ENCODE measurements around the gene CELF4. TPM values are rescaled to one million over a fixed set of nuclear protein-coding genes. Genes with fewer than 3 reads are reported as not detected.

CELF4 gene
- total and polyA plus RNA-seq, 10 donors: 0.46 to 3.5 (median 0.78) TPM

- H3K4me1 ChIP-seq: peaks cover 0 to 5% (median 0%) of the 10 kb centered on the region in 6 donors
- H3K27ac ChIP-seq: no peak overlapping the region
- TF ChIP-seq POLR2A (IDR thresholded peaks at IDR 0.05) (no peak), POLR2AphosphoS5 (IDR thresholded peaks at IDR 0.05) (no peak), CTCF (IDR thresholded peaks at IDR 0.05 in 8 of 11, conservative IDR thresholded peaks at IDR 0.05 in 3 of 11) (no peak)
- H3K36me3 ChIP-seq: no peaks in the 10 kb centered on the region
- no peaks in the 10 kb centered on the region for H3K27me3 ChIP-seq (replicated peaks in 1 of 7)
- 73 to 86% (median 76%) methylated on average over 18 to 19 of the region's 19 CpGs for WGBS, 5 donors
- H3K4me3 ChIP-seq: no peak overlapping the region
- DNase-seq: no peak
- peaks cover 0 to 10% (median 0%) of the 10 kb centered on the region in 8 donors for H3K9me3 ChIP-seq
- intact Hi-C loops (cut with DNase I; ENCODE audit: low total_unique reads): no loop called here
These were observed 33.6 kb upstream of the CELF4 start for GRCh38 chr18:37598966-37599896.

- TF ChIP-seq CTCF (IDR thresholded peaks at IDR 0.05 in 8 of 11, conservative IDR thresholded peaks at IDR 0.05 in 3 of 11): no peak
- no peak for TF ChIP-seq POLR2AphosphoS5 (IDR thresholded peaks at IDR 0.05)
- TF ChIP-seq POLR2A (IDR thresholded peaks at IDR 0.05): no peak
- H3K4me1 ChIP-seq: no peaks in the 10 kb centered on the region
- H3K27me3 ChIP-seq (replicated peaks in 1 of 7): no peaks in the 10 kb centered on the region
- peaks cover 0 to 1% (median 0%) of the 10 kb centered on the region in 8 donors for H3K9me3 ChIP-seq
- intact Hi-C loops (cut with DNase I; ENCODE audit: low total_unique reads): no loop called here
- H3K36me3 ChIP-seq: no peaks in the 10 kb centered on the region
- no peak overlapping the region for H3K4me3 ChIP-seq
- H3K27ac ChIP-seq: no peak overlapping the region
- DNase-seq: no peak
- 88 to 91% (median 90%) methylated on average over 5 of the region's 5 CpGs for WGBS, 5 donors
These were observed 32.8 kb upstream of the CELF4 start for GRCh38 chr18:37598396-37598795.

GRCh38 chr18:37590346-37590745 is 24.7 kb upstream of the CELF4 start:
- intact Hi-C loops (cut with DNase I; ENCODE audit: low total_unique reads): no loop called here
- Histone ChIP-seq H3K4me3 (no peak overlapping the region), H3K9me3 (peaks cover 0 to 10% (median 7%) of the 10 kb centered on the region in 8 donors), H3K27ac (no peak overlapping the region), H3K27me3 (replicated peaks in 1 of 7) (no peaks in the 10 kb centered on the region), H3K36me3 (no peaks in the 10 kb centered on the region), H3K4me1 (no peaks in the 10 kb centered on the region)
- DNase-seq: no peak
- no peak for TF ChIP-seq POLR2A (IDR thresholded peaks at IDR 0.05)
- no peak for TF ChIP-seq POLR2AphosphoS5 (IDR thresholded peaks at IDR 0.05)
- TF ChIP-seq CTCF (IDR thresholded peaks at IDR 0.05 in 8 of 11, conservative IDR thresholded peaks at IDR 0.05 in 3 of 11): no peak
- WGBS, 5 donors: 69 to 100% (median 88%) methylated on average over 1 of the region's 1 CpG

GRCh38 chr18:37588289-37588688 is 22.7 kb upstream of the CELF4 start:
- H3K36me3 ChIP-seq: no peaks in the 10 kb centered on the region
- no peak for DNase-seq
- WGBS, 5 donors: 86 to 100% (median 94%) methylated on average over 2 of the region's 2 CpGs
- intact Hi-C loops (cut with DNase I; ENCODE audit: low total_unique reads): no loop called here
- no peak overlapping the region for H3K27ac ChIP-seq
- H3K9me3 ChIP-seq: peaks cover 0 to 10% (median 7%) of the 10 kb centered on the region in 8 donors
- no peaks in the 10 kb centered on the region for H3K27me3 ChIP-seq (replicated peaks in 1 of 7)
- H3K4me3 ChIP-seq: no peak overlapping the region
- H3K4me1 ChIP-seq: no peaks in the 10 kb centered on the region
- no peak for TF ChIP-seq POLR2A (IDR thresholded peaks at IDR 0.05)
- TF ChIP-seq POLR2AphosphoS5 (IDR thresholded peaks at IDR 0.05): no peak
- no peak for TF ChIP-seq CTCF (IDR thresholded peaks at IDR 0.05 in 8 of 11, conservative IDR thresholded peaks at IDR 0.05 in 3 of 11)

Data from spleen (tissue), 11 donors.